Measurements from ENCODE around the gene XRN1. TPM values are rescaled to one million over a fixed set of nuclear protein-coding genes. Genes with fewer than 3 reads are reported as not detected.

The XRN1 gene
- total RNA-seq, 1 experiment from 2014 or later, result 16.5 TPM

DNA sequence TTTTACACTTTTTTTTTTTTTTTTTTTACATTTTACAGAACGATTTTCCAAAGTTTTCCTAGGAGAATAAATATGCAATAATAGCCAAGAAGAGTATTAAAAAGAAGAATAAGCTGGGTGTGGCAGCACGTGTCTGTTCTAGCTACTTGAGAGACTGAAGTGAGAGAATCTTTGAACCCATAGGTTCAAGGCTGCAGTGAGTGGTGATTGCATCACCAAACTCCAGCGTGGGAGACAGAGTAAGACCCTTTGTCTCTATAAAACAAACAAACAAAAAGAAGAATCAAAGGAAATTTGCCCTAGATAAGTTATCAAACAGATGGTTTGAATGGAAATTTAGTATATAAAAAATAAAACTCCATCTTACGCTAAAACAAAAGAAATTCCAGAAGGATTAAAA, 13.3 kb downstream of the XRN1 start:
- H3K4me3 ChIP-seq (ENCODE audit: low read length), result no peak overlapping the region
- BruUV-seq (replicated peaks), result no TSS peak
- intact Hi-C loops (cut with micrococcal nuclease), result no loop called here
- no peak for DNase-seq
- H3K4me2 ChIP-seq (ENCODE audit: low read length), result no peak overlapping the region
- ATAC-seq, result no peak
- H3K9me3 ChIP-seq (ENCODE audit: low read length), result no peaks in the 10 kb centered on the region
- no peak overlapping the region for H3K27ac ChIP-seq (ENCODE audit: low read length)
- H3K27me3 ChIP-seq (ENCODE audit: low read length), result no peaks in the 10 kb centered on the region
- H2AFZ ChIP-seq (ENCODE audit: low read length), result no peak overlapping the region
- TF ChIP-seq, protein P1, sequence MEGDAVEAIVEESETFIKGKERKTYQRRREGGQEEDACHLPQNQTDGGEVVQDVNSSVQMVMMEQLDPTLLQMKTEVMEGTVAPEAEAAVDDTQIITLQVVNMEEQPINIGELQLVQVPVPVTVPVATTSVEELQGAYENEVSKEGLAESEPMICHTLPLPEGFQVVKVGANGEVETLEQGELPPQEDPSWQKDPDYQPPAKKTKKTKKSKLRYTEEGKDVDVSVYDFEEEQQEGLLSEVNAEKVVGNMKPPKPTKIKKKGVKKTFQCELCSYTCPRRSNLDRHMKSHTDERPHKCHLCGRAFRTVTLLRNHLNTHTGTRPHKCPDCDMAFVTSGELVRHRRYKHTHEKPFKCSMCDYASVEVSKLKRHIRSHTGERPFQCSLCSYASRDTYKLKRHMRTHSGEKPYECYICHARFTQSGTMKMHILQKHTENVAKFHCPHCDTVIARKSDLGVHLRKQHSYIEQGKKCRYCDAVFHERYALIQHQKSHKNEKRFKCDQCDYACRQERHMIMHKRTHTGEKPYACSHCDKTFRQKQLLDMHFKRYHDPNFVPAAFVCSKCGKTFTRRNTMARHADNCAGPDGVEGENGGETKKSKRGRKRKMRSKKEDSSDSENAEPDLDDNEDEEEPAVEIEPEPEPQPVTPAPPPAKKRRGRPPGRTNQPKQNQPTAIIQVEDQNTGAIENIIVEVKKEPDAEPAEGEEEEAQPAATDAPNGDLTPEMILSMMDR (conservative IDR thresholded peaks at IDR 0.05; ENCODE audit: low read depth, low read length), result no peak
- TF ChIP-seq EZH2 (IDR thresholded peaks at IDR 0.05; ENCODE audit: low read length, unreplicated experiment), result no peak
- H3K4me1 ChIP-seq (ENCODE audit: insufficient read depth, low read length), result peaks cover 4% of the 10 kb centered on the region; the same call in 1 of the 2 replicates
- no peaks in the 10 kb centered on the region for H3K9me2 ChIP-seq (replicated peaks; ENCODE audit: low read length)
- H3K36me3 ChIP-seq (ENCODE audit: low read depth, low read length), result no peaks in the 10 kb centered on the region
- H3F3A ChIP-seq (ENCODE audit: low read length, unreplicated experiment), result no peaks in the 10 kb centered on the region
- POLR2A ChIA-PET (ENCODE audit: unreplicated experiment), result no interaction called here
- H3K9ac ChIP-seq (ENCODE audit: low read length), result no peak overlapping the region
- no peaks in the 10 kb centered on the region for H4K20me1 ChIP-seq (ENCODE audit: low read length)
- CTCF ChIA-PET, result no interaction called here
- peaks cover 22% of the 10 kb centered on the region for H3K79me2 ChIP-seq (ENCODE audit: low read length)

DNA sequence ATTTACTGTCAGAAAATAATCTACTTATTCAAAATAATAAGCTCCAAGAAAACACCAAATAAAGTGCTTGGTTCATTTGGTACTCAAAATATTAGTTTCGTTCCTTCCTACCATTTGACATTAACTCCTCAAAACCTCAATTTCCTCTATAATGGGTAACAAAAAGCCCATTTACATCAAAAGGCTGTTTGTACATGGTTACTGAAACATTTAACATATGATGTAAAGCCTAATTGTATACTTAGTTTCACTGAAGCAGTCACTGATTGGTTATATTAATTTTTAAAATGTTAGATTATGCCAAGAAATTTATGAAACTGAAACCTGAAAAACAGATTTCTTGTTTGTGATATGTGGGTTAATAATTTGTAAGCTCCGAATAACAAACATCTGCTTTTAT, 14.7 kb downstream of the XRN1 start:
- no peak for TF ChIP-seq EZH2phosphoT487 (IDR thresholded peaks at IDR 0.05; ENCODE audit: borderline replicate concordance, low read length)
- TF ChIP-seq, protein P1 (conservative IDR thresholded peaks at IDR 0.05; ENCODE audit: low read depth, low read length), result no peak
- TF ChIP-seq EZH2 (IDR thresholded peaks at IDR 0.05; ENCODE audit: low read length, unreplicated experiment), result no peak
- no peak overlapping the region for H3K9ac ChIP-seq (ENCODE audit: low read length)
- ChIA-PET CTCF (no interaction called here), POLR2A (ENCODE audit: unreplicated experiment) (no interaction called here)
- no peak overlapping the region for H3K27ac ChIP-seq (ENCODE audit: low read length)
- no peak overlapping the region for H3K4me3 ChIP-seq (ENCODE audit: low read length)
- no peaks in the 10 kb centered on the region for H3K36me3 ChIP-seq (ENCODE audit: low read depth, low read length)
- BruUV-seq (replicated peaks), result no TSS peak
- H3K79me2 ChIP-seq (ENCODE audit: low read length), result peaks cover 20% of the 10 kb centered on the region
- DNase-seq, result no peak
- no peak for ATAC-seq
- no peak overlapping the region for H3K4me2 ChIP-seq (ENCODE audit: low read length)
- H3K4me1 ChIP-seq (ENCODE audit: insufficient read depth, low read length), result no peaks in the 10 kb centered on the region
- H3K9me3 ChIP-seq (ENCODE audit: low read length), result no peaks in the 10 kb centered on the region
- H2AFZ ChIP-seq (ENCODE audit: low read length), result no peak overlapping the region
- no peaks in the 10 kb centered on the region for H3K9me2 ChIP-seq (replicated peaks; ENCODE audit: low read length)
- intact Hi-C loops (cut with micrococcal nuclease), result no loop called here
- no peaks in the 10 kb centered on the region for H4K20me1 ChIP-seq (ENCODE audit: low read length)
- H3K27me3 ChIP-seq (ENCODE audit: low read length), result no peaks in the 10 kb centered on the region
- H3F3A ChIP-seq (ENCODE audit: low read length, unreplicated experiment), result no peaks in the 10 kb centered on the region

DNA sequence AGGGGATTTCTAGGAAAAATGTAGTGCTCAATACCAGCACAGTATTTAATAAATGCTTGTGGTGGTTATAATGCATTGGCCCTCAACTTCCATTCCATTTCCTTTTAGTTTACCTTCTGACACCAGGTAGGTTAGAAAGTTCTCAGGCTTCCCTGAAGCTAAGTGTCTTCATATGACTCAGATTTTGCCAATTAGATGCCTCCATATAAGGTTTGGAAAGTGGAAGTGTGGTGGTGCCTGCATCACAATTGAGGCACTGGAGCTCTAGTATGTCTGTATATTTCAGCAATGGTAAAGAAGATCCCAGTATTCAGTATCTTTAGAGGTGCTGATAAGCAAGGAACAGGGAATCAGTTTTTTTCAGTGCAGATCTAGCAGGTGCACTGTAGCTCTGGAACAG, 18.3 kb downstream of the XRN1 start:
- ATAC-seq, result no peak
- POLR2A ChIA-PET (ENCODE audit: unreplicated experiment), result no interaction called here
- Histone ChIP-seq H3K9me3 (ENCODE audit: low read length) (no peaks in the 10 kb centered on the region), H3F3A (ENCODE audit: low read length, unreplicated experiment) (no peaks in the 10 kb centered on the region), H3K9ac (ENCODE audit: low read length) (no peak overlapping the region), H3K4me2 (ENCODE audit: low read length) (no peak overlapping the region), H3K9me2 (replicated peaks; ENCODE audit: low read length) (no peaks in the 10 kb centered on the region), H3K79me2 (ENCODE audit: low read length) (no peaks in the 10 kb centered on the region), H3K4me1 (ENCODE audit: insufficient read depth, low read length) (no peaks in the 10 kb centered on the region), H4K20me1 (ENCODE audit: low read length) (no peaks in the 10 kb centered on the region), H3K27me3 (ENCODE audit: low read length) (no peaks in the 10 kb centered on the region), H3K27ac (ENCODE audit: low read length) (no peak overlapping the region), H3K4me3 (ENCODE audit: low read length) (no peak overlapping the region), H3K36me3 (ENCODE audit: low read depth, low read length) (no peaks in the 10 kb centered on the region), H2AFZ (ENCODE audit: low read length) (no peak overlapping the region)
- DNase-seq, result no peak
- TF ChIP-seq EZH2phosphoT487 (IDR thresholded peaks at IDR 0.05; ENCODE audit: borderline replicate concordance, low read length) (no peak), EZH2 (IDR thresholded peaks at IDR 0.05; ENCODE audit: low read length, unreplicated experiment) (no peak)
- TF ChIP-seq, protein P1 (conservative IDR thresholded peaks at IDR 0.05; ENCODE audit: low read depth, low read length), result no peak
- BruUV-seq (replicated peaks), result no TSS peak
- CTCF ChIA-PET, result no interaction called here
- intact Hi-C loops (cut with micrococcal nuclease), result no loop called here

Data from PC-3 (cell line).